Calu3 (cell line): ENCODE data around the gene DOCK1. TPM values are rescaled to one million over a fixed set of nuclear protein-coding genes. Genes with fewer than 3 reads are reported as not detected.

Experiments used
- BruUV-seq: library from RNA; stranded (reverse); fragments of 400-500 nt; replicated peaks from 2 replicates; lab custom pipeline; 2021; lab: Mats Ljungman, UMichigan
- CTCF ChIA-PET: fragments of 300-600 bp; sonication (Branson Sonifier 250); formaldehyde crosslinking; loops from one replicate; lab custom pipeline; 2022; ENCODE audit warnings: antibody characterized with exemption; lab: Charles Lee
- DNase-seq: peaks from one replicate; pipeline ENCODE4 v3.0.0; 2022
- H3K27ac Mint-ChIP-seq: one replicate; pipeline ENCODE4 v1.8.0; 2022; ENCODE audit warnings: mixed read lengths; ENCODE audit not compliant: unreplicated experiment
- H3K27me3 Mint-ChIP-seq: one replicate; pipeline ENCODE4 v1.8.0; 2022; ENCODE audit warnings: mixed read lengths; ENCODE audit not compliant: unreplicated experiment
- H3K36me3 Mint-ChIP-seq: one replicate; pipeline ENCODE4 v1.8.0; 2022; ENCODE audit warnings: mild to moderate bottlenecking, moderate library complexity, mixed read lengths; ENCODE audit not compliant: insufficient read depth, unreplicated experiment
- H3K4me1 Mint-ChIP-seq: one replicate; pipeline ENCODE4 v1.8.0; 2022; ENCODE audit warnings: mild to moderate bottlenecking, low read depth, mixed read lengths; ENCODE audit not compliant: unreplicated experiment
- H3K4me3 Mint-ChIP-seq: one replicate; pipeline ENCODE4 v1.8.0; 2022; ENCODE audit warnings: mild to moderate bottlenecking, low read depth, moderate library complexity, mixed read lengths; ENCODE audit not compliant: unreplicated experiment
- H3K9me3 Mint-ChIP-seq: one replicate; pipeline ENCODE4 v1.8.0; 2022; ENCODE audit warnings: low read depth, mixed read lengths; ENCODE audit not compliant: unreplicated experiment
- CTCF ChIP-seq: fragments of 200-600 bp; IDR thresholded peaks from one replicate; pipeline ENCODE4 v1.8.0; 2022; ENCODE audit warnings: antibody characterized with exemption; ENCODE audit not compliant: unreplicated experiment
- intact Hi-C: fragments of 100-400 bp; cut with micrococcal nuclease; formaldehyde crosslinking; loops from one replicate; pipeline ENCODE4 v1.10.0; 2022; ENCODE audit not compliant: unreplicated experiment
- total RNA-seq: library from RNA; stranded (reverse); gene quantifications from 2 replicates; pipeline ENCODE4 v1.2.3, GENCODE V29; 2022

The DOCK1 gene
- total RNA-seq, 1 experiment from 2014 or later = 34.2 TPM

GRCh38 chr10:126949161-126949503 is 43.9 kb downstream of the DOCK1 start:
- Mint-ChIP-seq H3K9me3 (peaks cover 3% of the 10 kb centered on the region), H3K27me3 (no peaks in the 10 kb centered on the region), H3K4me1 (no peaks in the 10 kb centered on the region), H3K27ac (no peak overlapping the region), H3K4me3 (no peak overlapping the region), H3K36me3 (no peaks in the 10 kb centered on the region)
- TF ChIP-seq CTCF = no peak
- CTCF ChIA-PET = no interaction called here
- intact Hi-C loops = no loop called here
- no TSS peak for BruUV-seq
- DNase-seq = no peak

- CTCF ChIA-PET = no interaction called here
- DNase-seq = no peak
Measured at GRCh38 chr10:126950401-126951105, 45.3 kb downstream of the DOCK1 start.

GRCh38 chr10:126953886-126954285 is 48.7 kb downstream of the DOCK1 start:
- no peak for TF ChIP-seq CTCF
- Mint-ChIP-seq H3K9me3 (no peaks in the 10 kb centered on the region), H3K4me1 (peaks cover 9% of the 10 kb centered on the region), H3K36me3 (no peaks in the 10 kb centered on the region), H3K27ac (no peak overlapping the region), H3K4me3 (no peak overlapping the region), H3K27me3 (no peaks in the 10 kb centered on the region)
- CTCF ChIA-PET = no interaction called here
- BruUV-seq = no TSS peak
- no peak for DNase-seq
- intact Hi-C loops = no loop called here

More at GRCh38 chr10:126950401-126951105, 45.3 kb downstream of the DOCK1 start:
- H3K27me3 Mint-ChIP-seq = no peaks in the 10 kb centered on the region
- H3K27ac Mint-ChIP-seq = no peak overlapping the region
- no TSS peak for BruUV-seq
- no peak for TF ChIP-seq CTCF
- H3K4me1 Mint-ChIP-seq = no peaks in the 10 kb centered on the region
- intact Hi-C loops = no loop called here
- no peaks in the 10 kb centered on the region for H3K9me3 Mint-ChIP-seq
- H3K4me3 Mint-ChIP-seq = no peak overlapping the region
- no peaks in the 10 kb centered on the region for H3K36me3 Mint-ChIP-seq

- peaks cover 22% of the 10 kb centered on the region for H3K4me1 Mint-ChIP-seq
- no peaks in the 10 kb centered on the region for H3K27me3 Mint-ChIP-seq
- BruUV-seq = no TSS peak
- no peak overlapping the region for H3K4me3 Mint-ChIP-seq
- no peaks in the 10 kb centered on the region for H3K9me3 Mint-ChIP-seq
- H3K36me3 Mint-ChIP-seq = no peaks in the 10 kb centered on the region
- TF ChIP-seq CTCF = no peak
- intact Hi-C loops = no loop called here
- no peak overlapping the region for H3K27ac Mint-ChIP-seq
- CTCF ChIA-PET = interaction anchor here (0.6 kb wide), 1 partner anchor 50 kb away, joined by 3 read pairs; the partner anchor contains the start of gene DOCK1
- no peak for DNase-seq
Measured at GRCh38 chr10:126955396-126955795, 50.2 kb downstream of the DOCK1 start.
